ENCODE measurements around the gene KRTAP5-3. TPM values are rescaled to one million over a fixed set of nuclear protein-coding genes. Genes with fewer than 3 reads are reported as not detected.
"Not testable (repeated sequence)": the region's sequence is repeated elsewhere in the genome, so short reads cannot be mapped to it uniquely, and the experiment has no call there.

Gene KRTAP5-3
- total and polyA plus RNA-seq, 2 experiments from 2014 or later = not detected

DNA sequence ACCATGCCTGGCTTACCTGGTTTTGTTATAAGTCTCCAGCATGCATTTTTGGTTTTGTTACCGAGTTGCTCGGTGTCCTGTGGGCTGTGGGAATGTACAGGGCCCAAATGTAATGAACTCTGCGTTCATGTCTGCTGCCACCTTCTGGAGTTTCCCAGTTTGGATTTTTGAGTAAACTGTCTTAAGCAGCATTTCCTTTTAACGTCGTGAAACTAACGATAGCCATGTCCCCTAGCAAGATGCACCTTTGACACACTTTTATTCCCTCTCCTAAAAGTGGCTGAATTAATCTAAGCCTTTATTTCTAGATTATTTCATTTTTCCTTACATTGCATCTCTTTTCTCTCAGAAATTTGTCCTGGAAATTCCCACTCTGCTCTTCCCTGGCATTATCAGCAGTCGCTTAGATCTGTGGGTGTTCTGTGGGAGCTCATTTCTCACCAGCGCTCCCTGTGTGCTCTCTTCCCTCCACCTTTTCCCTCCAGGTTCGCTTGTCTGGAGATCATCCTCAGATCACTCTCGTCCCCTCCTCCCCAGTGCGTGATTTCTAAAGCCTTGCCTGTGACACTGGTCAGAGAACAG, 12.2 kb downstream of the KRTAP5-3 start:
- not testable (repeated sequence) for H3K4me2 ChIP-seq; H4K20me1 ChIP-seq (ENCODE audit: insufficient read depth, poor library complexity, severe bottlenecking); H3K4me3 ChIP-seq; H3K27ac ChIP-seq; DNase-seq (ENCODE audit: low spot score); H3K36me3 ChIP-seq (replicated peaks; ENCODE audit: insufficient read depth, low read depth); H3K9me3 ChIP-seq (ENCODE audit: low read depth); H3K27me3 ChIP-seq; H3K4me1 ChIP-seq (ENCODE audit: insufficient read depth); H3K9me2 ChIP-seq (replicated peaks; ENCODE audit: insufficient read depth); H3K79me2 ChIP-seq; H2AFZ ChIP-seq
- TF ChIP-seq, protein P1, sequence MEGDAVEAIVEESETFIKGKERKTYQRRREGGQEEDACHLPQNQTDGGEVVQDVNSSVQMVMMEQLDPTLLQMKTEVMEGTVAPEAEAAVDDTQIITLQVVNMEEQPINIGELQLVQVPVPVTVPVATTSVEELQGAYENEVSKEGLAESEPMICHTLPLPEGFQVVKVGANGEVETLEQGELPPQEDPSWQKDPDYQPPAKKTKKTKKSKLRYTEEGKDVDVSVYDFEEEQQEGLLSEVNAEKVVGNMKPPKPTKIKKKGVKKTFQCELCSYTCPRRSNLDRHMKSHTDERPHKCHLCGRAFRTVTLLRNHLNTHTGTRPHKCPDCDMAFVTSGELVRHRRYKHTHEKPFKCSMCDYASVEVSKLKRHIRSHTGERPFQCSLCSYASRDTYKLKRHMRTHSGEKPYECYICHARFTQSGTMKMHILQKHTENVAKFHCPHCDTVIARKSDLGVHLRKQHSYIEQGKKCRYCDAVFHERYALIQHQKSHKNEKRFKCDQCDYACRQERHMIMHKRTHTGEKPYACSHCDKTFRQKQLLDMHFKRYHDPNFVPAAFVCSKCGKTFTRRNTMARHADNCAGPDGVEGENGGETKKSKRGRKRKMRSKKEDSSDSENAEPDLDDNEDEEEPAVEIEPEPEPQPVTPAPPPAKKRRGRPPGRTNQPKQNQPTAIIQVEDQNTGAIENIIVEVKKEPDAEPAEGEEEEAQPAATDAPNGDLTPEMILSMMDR (IDR thresholded peaks at IDR 0.05; ENCODE audit: poor library complexity) = peak; percentile 24
- WGBS (ENCODE audit: low lambda C conversion rate, missing lambda C conversion rate) = 61% methylated on average over 11 of the region's 11 CpGs

DNA sequence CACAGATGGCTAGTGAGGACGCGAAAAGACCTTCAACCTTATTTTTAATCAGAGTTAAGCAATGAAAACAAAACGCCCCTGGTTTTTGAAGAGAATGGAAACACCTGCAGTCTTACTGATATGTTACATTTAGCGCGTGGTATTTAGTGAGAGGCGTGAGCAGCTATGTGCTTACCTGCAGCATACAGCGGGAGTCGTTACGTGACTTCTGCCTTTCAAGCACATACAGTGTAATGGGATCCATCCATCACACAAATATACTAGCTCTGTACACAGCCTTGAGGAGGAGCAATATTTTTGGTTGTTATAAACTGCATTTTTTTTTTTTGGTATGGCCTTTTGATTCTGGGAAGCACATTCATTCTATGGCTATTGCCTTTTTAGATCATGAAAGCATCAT, 15.6 kb downstream of the KRTAP5-3 start:
- Histone ChIP-seq H3K4me1 (ENCODE audit: insufficient read depth) (no peaks in the 10 kb centered on the region), H3K9me3 (ENCODE audit: low read depth) (no peaks in the 10 kb centered on the region)
- WGBS (ENCODE audit: low lambda C conversion rate, missing lambda C conversion rate) = 83% methylated on average over 9 of the region's 9 CpGs

DNA sequence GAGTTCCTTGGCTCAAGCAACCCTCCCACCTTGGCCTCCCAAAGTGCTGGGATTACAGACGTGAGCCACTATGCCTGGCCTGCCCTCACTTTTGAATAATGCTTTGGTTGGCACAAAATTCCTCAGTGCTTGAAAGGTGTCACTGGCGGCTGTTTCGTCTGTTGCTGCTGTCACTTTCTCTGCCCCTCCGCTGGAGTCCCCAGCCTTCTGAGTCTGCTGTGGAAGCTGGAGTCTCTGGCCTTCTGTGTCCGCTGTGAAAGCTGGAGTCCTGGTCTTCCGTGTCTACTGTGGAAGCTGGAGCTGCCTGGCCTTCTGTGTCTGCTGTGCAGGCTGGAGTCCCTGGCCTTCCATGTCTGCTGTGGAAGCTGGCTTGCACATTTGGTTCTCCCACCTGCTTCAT, 18.3 kb downstream of the KRTAP5-3 start:
- DNase-seq (ENCODE audit: low spot score) = no peak
- no peaks in the 10 kb centered on the region for H4K20me1 ChIP-seq (ENCODE audit: insufficient read depth, poor library complexity, severe bottlenecking)
- H3K79me2 ChIP-seq = no peaks in the 10 kb centered on the region
- no peaks in the 10 kb centered on the region for H3K9me2 ChIP-seq (replicated peaks; ENCODE audit: insufficient read depth)
- no peaks in the 10 kb centered on the region for H3K4me1 ChIP-seq (ENCODE audit: insufficient read depth)
- no peaks in the 10 kb centered on the region for H3K9me3 ChIP-seq (ENCODE audit: low read depth)
- no peak overlapping the region for H3K4me3 ChIP-seq
- no peaks in the 10 kb centered on the region for H3K36me3 ChIP-seq (replicated peaks; ENCODE audit: insufficient read depth, low read depth)
- no peak overlapping the region for H2AFZ ChIP-seq
- no peaks in the 10 kb centered on the region for H3K27me3 ChIP-seq
- H3K4me2 ChIP-seq = no peak overlapping the region
- no peak for TF ChIP-seq EZH2phosphoT487 (IDR thresholded peaks at IDR 0.05; ENCODE audit: low read depth, severe bottlenecking, unreplicated experiment)
- TF ChIP-seq, protein P1 (IDR thresholded peaks at IDR 0.05; ENCODE audit: poor library complexity) = no peak
- TF ChIP-seq EZH2 (IDR thresholded peaks at IDR 0.05; ENCODE audit: borderline replicate concordance) = no peak
- H3K27ac ChIP-seq = no peak overlapping the region
- 88% methylated on average over 6 of the region's 6 CpGs for WGBS (ENCODE audit: low lambda C conversion rate, missing lambda C conversion rate)

More for the DNA sequence above, 15.6 kb downstream of the KRTAP5-3 start:
- no peak overlapping the region for H2AFZ ChIP-seq
- no peak overlapping the region for H3K4me2 ChIP-seq
- no peak overlapping the region for H3K4me3 ChIP-seq
- H4K20me1 ChIP-seq (ENCODE audit: insufficient read depth, poor library complexity, severe bottlenecking) = no peaks in the 10 kb centered on the region
- DNase-seq (ENCODE audit: low spot score) = no peak
- H3K36me3 ChIP-seq (replicated peaks; ENCODE audit: insufficient read depth, low read depth) = no peaks in the 10 kb centered on the region
- H3K27ac ChIP-seq = no peak overlapping the region
- H3K27me3 ChIP-seq = no peaks in the 10 kb centered on the region
- TF ChIP-seq EZH2 (IDR thresholded peaks at IDR 0.05; ENCODE audit: borderline replicate concordance) = no peak
- no peak for TF ChIP-seq EZH2phosphoT487 (IDR thresholded peaks at IDR 0.05; ENCODE audit: low read depth, severe bottlenecking, unreplicated experiment)
- TF ChIP-seq, protein P1 (IDR thresholded peaks at IDR 0.05; ENCODE audit: poor library complexity) = no peak
- H3K79me2 ChIP-seq = no peaks in the 10 kb centered on the region
- H3K9me2 ChIP-seq (replicated peaks; ENCODE audit: insufficient read depth) = no peaks in the 10 kb centered on the region

DNA sequence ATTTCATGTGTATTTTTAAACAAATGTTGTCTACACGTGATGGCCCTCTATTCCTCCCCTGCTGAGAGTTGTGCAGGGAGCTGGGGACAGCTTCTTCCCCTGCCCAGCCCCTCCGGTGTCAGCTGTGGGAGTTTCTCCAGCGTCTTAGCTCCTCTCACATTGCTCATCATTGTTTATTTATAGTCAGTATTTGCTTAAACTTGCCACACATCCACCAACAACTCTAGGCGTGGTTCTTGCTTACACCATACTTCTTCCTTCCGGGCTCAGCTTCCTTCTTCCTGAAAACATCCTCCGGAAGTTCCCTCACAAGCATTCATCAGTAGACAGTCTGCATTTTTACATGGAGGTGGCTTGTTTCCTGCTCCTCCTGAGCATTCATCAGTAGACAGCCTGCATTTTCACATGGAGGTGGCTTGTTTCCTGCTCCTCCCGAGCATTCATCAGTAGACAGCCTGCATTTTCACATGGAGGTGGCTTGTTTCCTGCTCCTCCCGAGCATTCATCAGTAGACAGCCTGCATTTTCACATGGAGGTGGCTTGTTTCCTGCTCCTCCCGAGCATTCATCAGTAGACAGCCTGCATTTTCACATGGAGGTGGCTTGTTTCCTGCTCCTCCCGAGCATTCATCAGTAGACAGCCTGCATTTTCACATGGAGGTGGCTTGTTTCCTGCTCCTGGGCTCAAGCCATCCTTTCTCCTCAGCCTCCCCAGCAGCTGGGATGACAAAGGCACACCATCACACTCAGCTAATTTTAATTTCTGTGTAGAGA, 18.9 kb downstream of the KRTAP5-3 start:
- not testable (repeated sequence) for H4K20me1 ChIP-seq (ENCODE audit: insufficient read depth, poor library complexity, severe bottlenecking); H3K36me3 ChIP-seq (replicated peaks; ENCODE audit: insufficient read depth, low read depth); H3K27me3 ChIP-seq; H3K4me2 ChIP-seq; H3K9me3 ChIP-seq (ENCODE audit: low read depth); H3K79me2 ChIP-seq; H3K4me3 ChIP-seq; H3K4me1 ChIP-seq (ENCODE audit: insufficient read depth); H3K9me2 ChIP-seq (replicated peaks; ENCODE audit: insufficient read depth); DNase-seq (ENCODE audit: low spot score); H2AFZ ChIP-seq; H3K27ac ChIP-seq
- 60% methylated on average over 7 of the region's 10 CpGs for whole genome bisulfite sequencing (ENCODE audit: low lambda C conversion rate, missing lambda C conversion rate)

Measured in hepatocyte (in vitro differentiated cells).